PC-3 (cell line): Measurements from ENCODE around the gene MYOCD.

Experiments
- CTCF ChIP-seq: fragments of 300-600 bp; sonication (generic); conservative IDR thresholded peaks from 2 replicates; pipeline ENCODE4 v1.5.1; 2017; ENCODE audit warnings: antibody characterized with exemption, low read depth, mild to moderate bottlenecking, low read length
- EZH2phosphoT487 ChIP-seq: fragments of 300-600 bp; sonication (generic); IDR thresholded peaks from 2 replicates; pipeline ENCODE4 v1.6.1; 2018; ENCODE audit warnings: mild to moderate bottlenecking, antibody characterized with exemption, low read length, borderline replicate concordance

DNA sequence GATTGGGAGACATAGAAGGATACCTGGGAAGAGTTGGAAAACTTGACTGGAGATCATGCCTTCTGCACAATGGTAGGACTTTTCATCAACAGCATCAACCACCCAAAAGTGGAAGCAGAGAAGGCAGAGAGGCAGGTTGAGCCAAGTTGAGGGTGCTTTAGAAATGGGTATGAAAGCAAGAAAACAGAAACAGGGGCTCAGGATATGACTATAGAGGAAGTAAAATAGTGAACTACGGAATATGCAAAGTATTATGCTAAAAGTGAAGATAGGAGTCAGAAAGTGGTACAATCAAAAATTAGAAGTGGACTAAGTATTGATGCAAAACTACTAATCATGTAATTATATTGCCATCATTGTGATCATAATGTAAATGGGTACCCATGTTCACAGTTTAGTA, 107.5 kb downstream of the MYOCD start:
- no peak for TF ChIP-seq CTCF
- no peak for TF ChIP-seq EZH2phosphoT487
